Suprapubic skin (tissue), 4 donors: ENCODE data around the gene CFAP74.
"Not testable (repeated sequence)": the region's sequence is repeated elsewhere in the genome, so short reads cannot be mapped to it uniquely, and the experiment has no call there.

Source experiments
- CTCF ChIP-seq, 2 donors: fragments of 200-600 bp in 1 of 2; fragments of 450-650 bp in 1 of 2; sonication (generic) in 1 of 2; IDR thresholded peaks; one replicate each; pipeline ENCODE4 v1.5.1; 2016 to 2019; ENCODE audit warnings: antibody characterized with exemption in 2 of 2, mild to moderate bottlenecking in 1 of 2, moderate library complexity in 1 of 2
- EP300 ChIP-seq: sonication (generic); formaldehyde crosslinking; IDR thresholded peaks from one replicate; pipeline ENCODE4 v1.6.1; 2017; ENCODE audit warnings: antibody characterized with exemption
- POLR2A ChIP-seq, 2 donors: fragments of 450-650 bp; IDR thresholded peaks; one replicate each; pipeline ENCODE4 v1.6.1; 2017; ENCODE audit warnings: antibody characterized with exemption in 2 of 2, mild to moderate bottlenecking in 2 of 2, moderate library complexity in 2 of 2
- POLR2AphosphoS5 ChIP-seq, 3 donors: sonication (generic); formaldehyde crosslinking; IDR thresholded peaks; one replicate each; pipeline ENCODE4 v1.6.1; 2017; ENCODE audit warnings: antibody characterized with exemption in 3 of 3

- not testable (repeated sequence) for TF ChIP-seq EP300; POLR2A (IDR thresholded peaks at IDR 0.05); CTCF (IDR thresholded peaks at IDR 0.05); POLR2AphosphoS5 (IDR thresholded peaks at IDR 0.05)
These were observed 119.7 kb downstream of the CFAP74 start for GRCh38 chr1:1883890-1884289.
